Loucy (cell line): ENCODE results near the gene KLF2.

ENCODE experiments used
- H2AFZ ChIP-seq: fragments of 200-600 bp; sonication (generic); 2 replicates; pipeline ENCODE4 v1.6.0; 2016; ENCODE audit warnings: antibody characterized with exemption, mild to moderate bottlenecking, low read length, moderate library complexity
- H3F3A ChIP-seq: fragments of 200-600 bp; 2 replicates; pipeline ENCODE4 v1.6.0; 2016; ENCODE audit warnings: antibody characterized with exemption, low read depth, mild to moderate bottlenecking
- H3K27me3 ChIP-seq: fragments of 200-600 bp; sonication (generic); 2 replicates; pipeline ENCODE4 v1.6.1; 2014; ENCODE audit warnings: low read length, mild to moderate bottlenecking; ENCODE audit not compliant: insufficient read depth, poor library complexity, severe bottlenecking
- H3K36me3 ChIP-seq: fragments of 200-600 bp; sonication (generic); 2 replicates; pipeline ENCODE4 v1.6.1; 2016; ENCODE audit warnings: low read length; ENCODE audit not compliant: insufficient read depth
- H3K4me1 ChIP-seq: fragments of 200-600 bp; sonication (generic); 2 replicates; pipeline ENCODE4 v1.5.1; 2014; ENCODE audit warnings: low read length, mild to moderate bottlenecking; ENCODE audit not compliant: insufficient read depth, poor library complexity, severe bottlenecking
- H3K4me2 ChIP-seq: fragments of 200-600 bp; sonication (generic); 2 replicates; pipeline ENCODE4 v1.6.0; 2014; ENCODE audit warnings: antibody characterized with exemption, low read length, low read depth, mild to moderate bottlenecking; ENCODE audit not compliant: poor library complexity, severe bottlenecking
- H3K4me3 ChIP-seq: fragments of 200-600 bp; sonication (generic); 2 replicates; pipeline ENCODE4 v1.5.1; 2014; ENCODE audit warnings: low read length, mild to moderate bottlenecking, mixed read lengths; ENCODE audit not compliant: poor library complexity, severe bottlenecking
- H3K79me2 ChIP-seq: fragments of 200-600 bp; sonication (generic); 2 replicates; pipeline ENCODE4 v1.6.1; 2014; ENCODE audit warnings: low read length; ENCODE audit not compliant: insufficient read depth
- H3K9ac ChIP-seq: fragments of 200-600 bp; sonication (generic); 2 replicates; pipeline ENCODE4 v1.6.0; 2014; ENCODE audit warnings: mild to moderate bottlenecking, low read depth, low read length, moderate library complexity; ENCODE audit not compliant: poor library complexity, severe bottlenecking
- H3K9me2 ChIP-seq: fragments of 200-600 bp; sonication (generic); replicated peaks from 2 replicates; pipeline ENCODE4 v1.6.1; 2016; ENCODE audit warnings: low read depth, low read length, mixed read lengths
- H3K9me3 ChIP-seq: fragments of 200-600 bp; sonication (generic); 2 replicates; pipeline ENCODE4 v1.6.1; 2014; ENCODE audit warnings: mild to moderate bottlenecking, antibody characterized with exemption, low read length, low read depth; ENCODE audit not compliant: insufficient read depth
- H4K20me1 ChIP-seq: fragments of 200-600 bp; sonication (generic); 2 replicates; pipeline ENCODE4 v1.6.0; 2014; ENCODE audit warnings: antibody characterized with exemption, low read length, mild to moderate bottlenecking; ENCODE audit not compliant: insufficient read depth, poor library complexity, severe bottlenecking
- CTCF ChIP-seq: fragments of 200-600 bp; sonication (generic); conservative IDR thresholded peaks from 2 replicates; pipeline ENCODE4 v1.5.1; 2014; ENCODE audit warnings: mild to moderate bottlenecking, antibody characterized with exemption, low read length
- EZH2phosphoT487 ChIP-seq: fragments of 200-600 bp; IDR thresholded peaks from 2 replicates; pipeline ENCODE4 v1.6.1; 2018; ENCODE audit warnings: antibody characterized with exemption, mild to moderate bottlenecking, moderate library complexity, borderline replicate concordance

The KLF2 gene

GRCh38 chr19:16290692-16291091, 33.9 kb upstream of the KLF2 start:
- H3K9me2 ChIP-seq = no peaks in the 10 kb centered on the region
- H4K20me1 ChIP-seq = no peaks in the 10 kb centered on the region
- TF ChIP-seq EZH2phosphoT487 (no peak), CTCF (no peak)
- H3K36me3 ChIP-seq = no peaks in the 10 kb centered on the region
- no peak overlapping the region for H3K9ac ChIP-seq
- no peak overlapping the region for H3K4me2 ChIP-seq
- H3K79me2 ChIP-seq = no peaks in the 10 kb centered on the region
- H3K27me3 ChIP-seq = no peaks in the 10 kb centered on the region
- no peak overlapping the region for H3K4me3 ChIP-seq
- peaks cover 4% of the 10 kb centered on the region for H3K4me1 ChIP-seq
- H3F3A ChIP-seq = no peaks in the 10 kb centered on the region
- no peaks in the 10 kb centered on the region for H3K9me3 ChIP-seq
- H2AFZ ChIP-seq = no peak overlapping the region

GRCh38 chr19:16293118-16294091, 31.2 kb upstream of the KLF2 start:
- H3K27me3 ChIP-seq = no peaks in the 10 kb centered on the region
- no peaks in the 10 kb centered on the region for H4K20me1 ChIP-seq
- H3K4me3 ChIP-seq = no peak overlapping the region
- no peaks in the 10 kb centered on the region for H3K36me3 ChIP-seq
- no peaks in the 10 kb centered on the region for H3K9me3 ChIP-seq
- no peaks in the 10 kb centered on the region for H3K79me2 ChIP-seq
- H3K9me2 ChIP-seq = no peaks in the 10 kb centered on the region
- H3K4me1 ChIP-seq = peaks cover 4% of the 10 kb centered on the region
- TF ChIP-seq CTCF (no peak), EZH2phosphoT487 (no peak)
- no peak overlapping the region for H2AFZ ChIP-seq
- H3K9ac ChIP-seq = no peak overlapping the region
- H3K4me2 ChIP-seq = no peak overlapping the region
- H3F3A ChIP-seq = no peaks in the 10 kb centered on the region

GRCh38 chr19:16295057-16295456, 29.6 kb upstream of the KLF2 start:
- Histone ChIP-seq H3K4me1 (no peaks in the 10 kb centered on the region), H2AFZ (no peak overlapping the region), H3K4me2 (no peak overlapping the region), H3K36me3 (no peaks in the 10 kb centered on the region), H3K27me3 (no peaks in the 10 kb centered on the region), H4K20me1 (no peaks in the 10 kb centered on the region), H3K9me3 (no peaks in the 10 kb centered on the region), H3F3A (no peaks in the 10 kb centered on the region), H3K9me2 (no peaks in the 10 kb centered on the region), H3K79me2 (no peaks in the 10 kb centered on the region), H3K9ac (no peak overlapping the region), H3K4me3 (no peak overlapping the region)
- TF ChIP-seq EZH2phosphoT487 (no peak), CTCF (no peak)
